LNCAP (cell line): ENCODE results near the gene SOX30.

ENCODE experiments used
- CTCF ChIP-seq: fragments of 450-650 bp; IDR thresholded peaks from 2 replicates; pipeline ENCODE4 v1.5.1; 2017; ENCODE audit warnings: mild to moderate bottlenecking

The SOX30 gene

GRCh38 chr5:157616785-157617184 lies 35.5 kb downstream of the SOX30 start:
- TF ChIP-seq CTCF, result no peak

GRCh38 chr5:157613385-157614245 lies 38.6 kb downstream of the SOX30 start:
- TF ChIP-seq CTCF, result no peak

GRCh38 chr5:157612581-157612980 lies 39.7 kb downstream of the SOX30 start:
- no peak for TF ChIP-seq CTCF

- TF ChIP-seq CTCF, result no peak
These were observed 40.4 kb downstream of the SOX30 start for GRCh38 chr5:157611571-157612476.

- no peak for TF ChIP-seq CTCF
These were observed 41.2 kb downstream of the SOX30 start for GRCh38 chr5:157610990-157611389.

- TF ChIP-seq CTCF, result no peak
These were observed 43.2 kb downstream of the SOX30 start for GRCh38 chr5:157608972-157609565.

GRCh38 chr5:157607371-157608161 lies 44.7 kb downstream of the SOX30 start:
- no peak for TF ChIP-seq CTCF
